Suprapubic skin (tissue), 4 donors: ENCODE data around the gene R3HDML. TPM values are rescaled to one million over a fixed set of nuclear protein-coding genes. Genes with fewer than 3 reads are reported as not detected.

Experiments used
- DNase-seq, 2 donors: peaks; one replicate each; pipeline ENCODE4 v3.0.0-alpha.2; 2019; ENCODE audit warnings: low spot score in 2 of 2
- H3K27ac ChIP-seq: fragments of 200-600 bp; sonication (generic); one replicate; pipeline ENCODE4 v1.5.1; 2019
- H3K27me3 ChIP-seq: fragments of 200-600 bp; sonication (generic); one replicate; pipeline ENCODE4 v1.5.1; 2019
- H3K36me3 ChIP-seq: fragments of 200-600 bp; sonication (generic); one replicate; pipeline ENCODE4 v1.5.1; 2019
- H3K4me1 ChIP-seq: fragments of 200-600 bp; sonication (generic); one replicate; pipeline ENCODE4 v1.5.1; 2019
- H3K4me3 ChIP-seq: fragments of 200-600 bp; sonication (generic); one replicate; pipeline ENCODE4 v1.5.1; 2019; ENCODE audit warnings: mild to moderate bottlenecking
- H3K9me3 ChIP-seq: fragments of 200-600 bp; sonication (generic); one replicate; pipeline ENCODE4 v1.5.1; 2019
- CTCF ChIP-seq, 2 donors: fragments of 200-600 bp in 1 of 2; fragments of 450-650 bp in 1 of 2; sonication (generic) in 1 of 2; IDR thresholded peaks; one replicate each; pipeline ENCODE4 v1.5.1; 2016 to 2019; ENCODE audit warnings: antibody characterized with exemption in 2 of 2, mild to moderate bottlenecking in 1 of 2, moderate library complexity in 1 of 2
- EP300 ChIP-seq: sonication (generic); formaldehyde crosslinking; IDR thresholded peaks from one replicate; pipeline ENCODE4 v1.6.1; 2017; ENCODE audit warnings: antibody characterized with exemption
- POLR2A ChIP-seq, 2 donors: fragments of 450-650 bp; IDR thresholded peaks; one replicate each; pipeline ENCODE4 v1.6.1; 2017; ENCODE audit warnings: antibody characterized with exemption in 2 of 2, mild to moderate bottlenecking in 2 of 2, moderate library complexity in 2 of 2
- POLR2AphosphoS5 ChIP-seq, 3 donors: sonication (generic); formaldehyde crosslinking; IDR thresholded peaks; one replicate each; pipeline ENCODE4 v1.6.1; 2017; ENCODE audit warnings: antibody characterized with exemption in 3 of 3
- WGBS: methylation state at CpG from one replicate; pipeline ENCODE4 v1.1.5; 2018; 5-methylcytosine and 5-hydroxymethylcytosine counted together
- total RNA-seq, 4 donors: library from RNA; depleted of rRNA; stranded (reverse); fragments of >200 nt; gene quantifications; one replicate each; pipeline ENCODE4 v1.1.0, GENCODE V29; 2016

R3HDML gene
- total RNA-seq, 4 donors from 2014 or later, result not detected

DNA sequence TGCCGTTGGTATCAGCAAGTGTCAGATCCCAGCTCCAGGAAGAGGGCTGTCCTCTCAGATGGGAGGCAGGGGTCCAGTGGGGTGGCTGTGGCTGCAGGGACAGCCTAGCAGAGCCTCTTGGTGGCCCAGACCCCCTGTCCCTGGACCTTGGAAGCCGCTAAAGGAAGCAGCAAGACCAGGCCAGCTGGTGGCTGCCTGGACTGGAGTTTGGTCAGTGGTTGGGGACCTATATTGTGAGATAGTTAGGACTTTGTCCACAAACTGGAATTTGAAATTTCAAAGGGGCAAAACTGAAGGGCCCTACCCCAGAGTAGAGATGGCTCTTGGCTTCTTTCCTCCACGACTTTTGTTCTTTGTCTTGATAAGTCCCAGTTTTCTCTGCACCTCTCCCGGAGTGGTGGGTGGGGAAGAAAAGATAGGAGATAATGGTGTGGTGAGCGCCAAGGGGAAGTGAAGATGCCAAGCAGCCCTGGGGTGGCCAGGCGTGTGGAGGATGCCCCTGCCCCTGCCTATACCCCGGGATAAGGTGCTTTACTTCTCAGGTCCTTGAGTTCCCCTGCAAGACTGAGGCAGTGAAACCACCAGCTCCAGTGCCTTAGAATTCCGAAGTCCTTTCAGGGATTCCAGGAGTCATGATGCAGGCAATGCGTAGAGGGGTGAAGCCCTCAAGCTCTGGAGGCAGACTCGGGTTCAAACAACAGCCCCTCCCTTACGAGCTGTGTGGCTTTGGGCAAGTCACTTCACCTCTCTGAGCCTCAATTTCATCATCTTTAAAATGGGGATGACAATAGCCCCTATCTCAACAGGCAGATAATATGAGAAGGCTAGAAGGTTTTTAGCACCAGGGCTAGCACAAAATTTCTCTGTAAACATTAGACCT, 58.9 kb downstream of the R3HDML start:
- DNase-seq, result no peak
- Histone ChIP-seq H3K27me3 (peaks cover 10% of the 10 kb centered on the region), H3K4me1 (no peaks in the 10 kb centered on the region), H3K9me3 (no peaks in the 10 kb centered on the region), H3K4me3 (no peak overlapping the region), H3K36me3 (no peaks in the 10 kb centered on the region), H3K27ac (no peak overlapping the region)
- WGBS, result 68% methylated on average over 10 of the region's 11 CpGs
- TF ChIP-seq EP300 (no peak), POLR2A (IDR thresholded peaks at IDR 0.05) (no peak)

GRCh38 chr20:44396369-44397130, 59.7 kb downstream of the R3HDML start:
- Histone ChIP-seq H3K9me3 (no peaks in the 10 kb centered on the region), H3K4me1 (no peaks in the 10 kb centered on the region), H3K27ac (no peak overlapping the region), H3K27me3 (peaks cover 10% of the 10 kb centered on the region), H3K36me3 (no peaks in the 10 kb centered on the region), H3K4me3 (no peak overlapping the region)
- TF ChIP-seq EP300 (no peak), POLR2AphosphoS5 (IDR thresholded peaks at IDR 0.05) (no peak), CTCF (IDR thresholded peaks at IDR 0.05) (no peak), POLR2A (IDR thresholded peaks at IDR 0.05) (no peak)
- 54% methylated on average over 8 of the region's 8 CpGs for WGBS
- no peak for DNase-seq

- Histone ChIP-seq H3K36me3 (no peaks in the 10 kb centered on the region), H3K9me3 (no peaks in the 10 kb centered on the region), H3K27ac (no peak overlapping the region), H3K27me3 (peaks cover 17% of the 10 kb centered on the region), H3K4me3 (no peak overlapping the region), H3K4me1 (no peaks in the 10 kb centered on the region)
- TF ChIP-seq CTCF (IDR thresholded peaks at IDR 0.05) (no peak), EP300 (no peak), POLR2A (IDR thresholded peaks at IDR 0.05) (no peak), POLR2AphosphoS5 (IDR thresholded peaks at IDR 0.05) (no peak)
- WGBS, result 62% methylated on average over 2 of the region's 2 CpGs
- DNase-seq, result no peak
These were observed 61.5 kb downstream of the R3HDML start for GRCh38 chr20:44398335-44398734.

GRCh38 chr20:44399446-44399845, 62.6 kb downstream of the R3HDML start:
- DNase-seq, result no peak
- TF ChIP-seq POLR2A (IDR thresholded peaks at IDR 0.05) (no peak), EP300 (no peak), POLR2AphosphoS5 (IDR thresholded peaks at IDR 0.05) (no peak), CTCF (IDR thresholded peaks at IDR 0.05) (no peak)
- Histone ChIP-seq H3K36me3 (no peaks in the 10 kb centered on the region), H3K4me3 (no peak overlapping the region), H3K27ac (no peak overlapping the region), H3K9me3 (no peaks in the 10 kb centered on the region), H3K27me3 (peaks cover 17% of the 10 kb centered on the region), H3K4me1 (no peaks in the 10 kb centered on the region)
- 81% methylated on average over 3 of the region's 3 CpGs for WGBS

DNA sequence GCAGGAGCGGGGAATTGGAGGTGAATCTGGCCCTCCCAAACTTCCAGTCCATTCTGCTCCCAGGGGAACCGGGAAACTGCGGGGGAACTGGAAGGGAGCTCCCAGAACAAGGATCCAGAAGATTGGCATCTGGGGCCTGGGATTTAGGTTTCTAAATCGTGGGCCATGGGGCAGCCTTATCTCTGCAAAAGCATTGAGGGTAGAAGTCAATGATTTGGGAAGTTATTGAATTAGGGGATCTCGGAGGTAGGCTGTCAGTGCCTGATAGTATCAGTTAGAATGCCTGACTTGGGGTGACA, 63.8 kb downstream of the R3HDML start:
- TF ChIP-seq POLR2AphosphoS5 (IDR thresholded peaks at IDR 0.05) (no peak), EP300 (no peak), CTCF (IDR thresholded peaks at IDR 0.05) (no peak), POLR2A (IDR thresholded peaks at IDR 0.05) (no peak)
- H3K4me1 ChIP-seq, result no peaks in the 10 kb centered on the region
- WGBS, result 87% methylated on average over 5 of the region's 5 CpGs
- H3K4me3 ChIP-seq, result no peak overlapping the region
- no peak overlapping the region for H3K27ac ChIP-seq
- H3K27me3 ChIP-seq, result peaks cover 14% of the 10 kb centered on the region
- DNase-seq, result no peak
- no peaks in the 10 kb centered on the region for H3K9me3 ChIP-seq
- no peaks in the 10 kb centered on the region for H3K36me3 ChIP-seq

Other genes starting within 250 kb of the R3HDML start
- gene JPH2, start 149.9 kb upstream of the R3HDML start, total RNA-seq, result 1 to 10 TPM; 3.8 to 5.0 (median 4.5) TPM
- gene OSER1, start 126.3 kb upstream of the R3HDML start, total RNA-seq, result 10 to 100 TPM; 34.2 to 51.6 (median 41.3) TPM
- not detected for gene GDAP1L1, start 89.7 kb upstream of the R3HDML start, total RNA-seq
- gene FITM2, start 25.8 kb upstream of the R3HDML start, total RNA-seq, result 10 to 100 TPM; 10.4 to 15.9 (median 13.2) TPM
- gene HNF4A, start 18.7 kb downstream of the R3HDML start, total RNA-seq, result not detected
- gene TTPAL, start 138.8 kb downstream of the R3HDML start, total RNA-seq, result 10 to 100 TPM; 13.6 to 38.5 (median 29.4) TPM
- gene SERINC3, start 185.0 kb downstream of the R3HDML start, total RNA-seq, result 100 to 1,000 TPM in 3 of 4 donors, 10 to 100 TPM in 1; 94.1 to 128 (median 113) TPM
- gene PKIG, start 245.5 kb downstream of the R3HDML start, total RNA-seq, result 10 to 100 TPM; 17.2 to 40.8 (median 32.0) TPM